ENCODE data around the gene RYK.

Gene RYK

DNA sequence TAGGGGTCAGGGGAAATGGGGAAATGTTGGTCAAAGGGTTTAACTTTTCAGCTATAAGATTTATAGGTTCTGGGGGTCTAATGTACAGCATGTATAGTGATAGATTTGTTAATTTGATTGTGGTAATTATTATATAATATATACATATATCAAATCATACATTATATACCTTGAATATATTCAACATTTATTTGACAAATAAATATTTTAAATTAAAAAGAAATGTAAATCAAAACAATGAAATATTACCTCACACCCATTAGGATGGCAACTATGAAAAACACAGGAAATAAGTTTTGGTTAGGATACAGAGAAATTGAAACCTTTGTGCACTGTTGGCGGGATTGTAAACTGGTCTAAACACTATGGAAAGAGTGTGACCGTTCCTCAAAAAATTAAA, 135.9 kb downstream of the RYK start:
- H3K4me3 ChIP-seq (ENCODE audit: low read depth, low read length) = no peak overlapping the region
- DNase-seq (ENCODE audit: low read depth) = no peak
- in situ Hi-C loops (cut with HindIII; ENCODE audit: low sequenced_read_pairs) = no loop called here
- TF ChIP-seq CTCF (IDR thresholded peaks at IDR 0.05; ENCODE audit: low read depth, low read length, missing control alignments) = no peak

DNA sequence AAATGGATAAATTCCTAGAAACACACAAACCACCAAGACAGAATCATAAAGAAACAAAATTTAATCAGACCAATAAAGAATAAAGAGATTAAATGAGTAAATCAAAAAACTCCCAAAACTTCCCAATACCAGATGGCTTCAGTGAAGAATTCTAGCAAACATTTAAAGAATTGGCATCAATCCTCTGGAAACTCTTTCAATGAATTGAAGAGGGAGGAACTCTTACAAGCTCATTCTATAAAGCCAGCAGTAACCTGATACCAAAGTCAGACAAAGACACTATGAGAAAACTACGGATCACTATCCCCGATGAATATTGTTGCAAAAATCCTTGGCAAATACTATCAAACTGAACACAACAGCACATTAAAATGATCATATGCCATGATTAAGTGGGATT, 139.0 kb downstream of the RYK start:
- H3K4me3 ChIP-seq (ENCODE audit: low read depth, low read length) = no peak overlapping the region
- in situ Hi-C loops (cut with HindIII; ENCODE audit: low sequenced_read_pairs) = no loop called here
- TF ChIP-seq CTCF (IDR thresholded peaks at IDR 0.05; ENCODE audit: low read depth, low read length, missing control alignments) = no peak
- DNase-seq (ENCODE audit: low read depth) = no peak

- in situ Hi-C loops (cut with HindIII; ENCODE audit: low sequenced_read_pairs) = no loop called here
- H3K4me3 ChIP-seq (ENCODE audit: low read depth, low read length) = no peak overlapping the region
- no peak for DNase-seq (ENCODE audit: low read depth)
- TF ChIP-seq CTCF (IDR thresholded peaks at IDR 0.05; ENCODE audit: low read depth, low read length, missing control alignments) = no peak
Measured at GRCh38 chr3:134110963-134111362, 139.7 kb downstream of the RYK start.
